ENCODE measurements around the gene CNOT1.
"Not testable (repeated sequence)": the region's sequence is repeated elsewhere in the genome, so short reads cannot be mapped to it uniquely, and the experiment has no call there.

The CNOT1 gene

DNA sequence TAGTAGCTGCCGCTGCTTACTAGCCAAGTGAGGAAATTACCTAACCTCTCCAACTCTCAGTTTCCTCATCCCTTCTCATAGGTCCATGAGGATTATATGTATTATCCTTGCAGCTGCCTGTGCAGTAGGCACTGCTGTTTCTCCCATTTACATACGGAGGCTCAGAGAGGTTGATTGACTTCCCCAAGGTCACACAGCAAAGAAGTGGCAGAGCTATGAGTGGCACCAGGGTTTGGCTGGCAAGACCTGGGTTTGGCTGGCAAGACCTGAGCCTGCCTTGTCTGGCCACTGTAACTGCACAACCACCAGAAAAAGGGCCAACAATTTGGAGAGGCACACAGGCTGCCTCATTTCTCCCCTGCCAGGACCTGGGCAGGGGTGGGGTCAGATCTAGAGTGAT is 132.2 kb downstream of the CNOT1 start:
- 91 to 92% methylated on average over 2 of the region's 2 CpGs for WGBS, 2 experiments
- peaks cover 23% of the 10 kb centered on the region for H3K27me3 ChIP-seq (ENCODE audit: control insufficient read depth, insufficient read depth, low read length, poor library complexity, severe bottlenecking)
- no peak overlapping the region for H3K4me3 ChIP-seq (ENCODE audit: insufficient read depth, low read depth, low read length)
- H3K27ac ChIP-seq (ENCODE audit: insufficient read depth, low read depth, low read length, poor library complexity, severe bottlenecking): no peak overlapping the region
- no peaks in the 10 kb centered on the region for H3K9me3 ChIP-seq (ENCODE audit: control insufficient read depth, low read length)
- no peaks in the 10 kb centered on the region for H3K36me3 ChIP-seq (ENCODE audit: control insufficient read depth, insufficient read depth, low read length)
- H3K4me1 ChIP-seq (ENCODE audit: control insufficient read depth, insufficient read depth, low read length): peaks cover 43% of the 10 kb centered on the region

DNA sequence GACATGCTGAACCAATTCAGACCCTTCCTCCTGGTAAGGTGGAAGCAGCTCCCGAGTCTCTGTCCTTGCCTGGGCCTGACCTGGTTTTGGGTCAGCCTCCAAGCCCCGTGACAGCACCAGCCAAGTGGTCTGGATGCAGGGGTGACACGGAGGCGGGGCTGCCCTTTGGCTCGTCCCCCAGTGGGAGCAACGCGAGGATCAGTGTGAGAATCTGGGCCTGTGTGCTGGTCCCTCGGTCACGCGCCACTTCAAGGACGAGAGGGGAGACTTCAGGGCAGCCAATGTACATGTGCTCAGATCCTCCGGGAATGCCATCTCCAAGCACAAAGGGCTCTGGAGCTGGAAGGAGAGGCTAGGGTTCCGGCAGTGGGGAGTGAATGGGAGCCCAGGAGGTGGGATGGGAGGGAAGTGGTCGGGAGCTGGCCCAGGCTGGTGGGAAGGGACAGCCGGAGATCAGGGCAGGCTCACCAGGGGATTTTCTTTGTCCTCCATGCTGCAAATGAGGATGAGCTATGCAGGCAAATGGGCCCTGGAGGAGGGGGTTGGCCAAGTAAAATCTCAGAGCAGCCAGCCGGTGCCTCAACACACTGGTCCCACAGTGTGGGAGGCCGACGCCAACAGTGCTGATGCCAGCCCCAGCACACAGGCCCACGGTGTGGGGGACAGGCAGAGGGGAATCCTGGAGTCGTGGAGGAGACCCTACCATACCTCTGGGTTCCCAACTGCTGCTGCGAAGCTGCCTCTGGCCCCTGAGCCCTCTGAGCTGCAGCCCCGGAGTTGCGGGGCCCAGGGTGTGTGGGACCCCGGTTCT is 133.9 kb downstream of the CNOT1 start:
- Histone ChIP-seq H3K27me3 (ENCODE audit: control insufficient read depth, insufficient read depth, low read length, poor library complexity, severe bottlenecking) (peaks cover 7% of the 10 kb centered on the region), H3K27ac (ENCODE audit: insufficient read depth, low read depth, low read length, poor library complexity, severe bottlenecking) (peak overlapping the region; percentile 92), H3K9me3 (ENCODE audit: control insufficient read depth, low read length) (no peaks in the 10 kb centered on the region), H3K4me1 (ENCODE audit: control insufficient read depth, insufficient read depth, low read length) (peaks cover 42% of the 10 kb centered on the region), H3K36me3 (ENCODE audit: control insufficient read depth, insufficient read depth, low read length) (no peaks in the 10 kb centered on the region), H3K4me3 (ENCODE audit: insufficient read depth, low read depth, low read length) (no peak overlapping the region)
- 48 to 51% methylated on average over 24 of the region's 24 CpGs for WGBS, 2 experiments

- Histone ChIP-seq H3K4me3 (ENCODE audit: insufficient read depth, low read depth, low read length) (no peak overlapping the region), H3K27me3 (ENCODE audit: control insufficient read depth, insufficient read depth, low read length, poor library complexity, severe bottlenecking) (peaks cover under 1% of the 10 kb centered on the region), H3K36me3 (ENCODE audit: control insufficient read depth, insufficient read depth, low read length) (no peaks in the 10 kb centered on the region), H3K9me3 (ENCODE audit: control insufficient read depth, low read length) (no peaks in the 10 kb centered on the region), H3K27ac (ENCODE audit: insufficient read depth, low read depth, low read length, poor library complexity, severe bottlenecking) (peak overlapping the region; percentile 92), H3K4me1 (ENCODE audit: control insufficient read depth, insufficient read depth, low read length) (peaks cover 42% of the 10 kb centered on the region)
- 3 to 5% methylated on average over 8 of the region's 8 CpGs for WGBS, 2 experiments
These were observed 134.6 kb downstream of the CNOT1 start for GRCh38 chr16:58494981-58495520.

GRCh38 chr16:58493756-58494431 is 135.7 kb downstream of the CNOT1 start:
- no peaks in the 10 kb centered on the region for H3K36me3 ChIP-seq (ENCODE audit: control insufficient read depth, insufficient read depth, low read length)
- H3K9me3 ChIP-seq (ENCODE audit: control insufficient read depth, low read length): no peaks in the 10 kb centered on the region
- H3K4me3 ChIP-seq (ENCODE audit: insufficient read depth, low read depth, low read length): no peak overlapping the region
- H3K27me3 ChIP-seq (ENCODE audit: control insufficient read depth, insufficient read depth, low read length, poor library complexity, severe bottlenecking): no peaks in the 10 kb centered on the region
- H3K27ac ChIP-seq (ENCODE audit: insufficient read depth, low read depth, low read length, poor library complexity, severe bottlenecking): peak overlapping the region; percentile 26
- H3K4me1 ChIP-seq (ENCODE audit: control insufficient read depth, insufficient read depth, low read length): peaks cover 42% of the 10 kb centered on the region
- 91 to 93% methylated on average over 20 of the region's 20 CpGs for WGBS, 2 experiments

DNA sequence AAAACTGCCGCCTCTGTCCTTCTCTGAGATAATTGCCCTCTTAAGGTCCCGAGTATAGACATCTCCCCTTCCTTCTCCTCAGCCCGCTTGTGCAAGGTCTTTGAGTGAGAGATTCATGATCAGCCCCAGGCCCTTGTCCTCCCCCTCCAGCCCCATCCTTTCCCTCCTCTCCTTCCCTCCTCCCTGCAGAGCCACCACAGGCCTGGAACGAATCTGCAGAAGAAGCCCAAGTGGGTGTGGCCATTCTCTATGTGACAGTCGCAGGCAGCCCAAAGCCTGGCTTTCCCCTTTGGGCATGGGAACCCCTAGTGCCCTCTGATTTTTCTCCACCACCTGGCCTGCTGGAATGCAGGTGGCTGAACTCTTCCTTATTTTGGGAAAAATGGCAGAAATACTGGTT is 136.9 kb downstream of the CNOT1 start:
- no peaks in the 10 kb centered on the region for H3K36me3 ChIP-seq (ENCODE audit: control insufficient read depth, insufficient read depth, low read length)
- no peak overlapping the region for H3K27ac ChIP-seq (ENCODE audit: insufficient read depth, low read depth, low read length, poor library complexity, severe bottlenecking)
- 44 to 48% methylated on average over 5 of the region's 5 CpGs for WGBS, 2 experiments
- H3K9me3 ChIP-seq (ENCODE audit: control insufficient read depth, low read length): no peaks in the 10 kb centered on the region
- H3K27me3 ChIP-seq (ENCODE audit: control insufficient read depth, insufficient read depth, low read length, poor library complexity, severe bottlenecking): no peaks in the 10 kb centered on the region
- peaks cover 42% of the 10 kb centered on the region for H3K4me1 ChIP-seq (ENCODE audit: control insufficient read depth, insufficient read depth, low read length)
- no peak overlapping the region for H3K4me3 ChIP-seq (ENCODE audit: insufficient read depth, low read depth, low read length)

DNA sequence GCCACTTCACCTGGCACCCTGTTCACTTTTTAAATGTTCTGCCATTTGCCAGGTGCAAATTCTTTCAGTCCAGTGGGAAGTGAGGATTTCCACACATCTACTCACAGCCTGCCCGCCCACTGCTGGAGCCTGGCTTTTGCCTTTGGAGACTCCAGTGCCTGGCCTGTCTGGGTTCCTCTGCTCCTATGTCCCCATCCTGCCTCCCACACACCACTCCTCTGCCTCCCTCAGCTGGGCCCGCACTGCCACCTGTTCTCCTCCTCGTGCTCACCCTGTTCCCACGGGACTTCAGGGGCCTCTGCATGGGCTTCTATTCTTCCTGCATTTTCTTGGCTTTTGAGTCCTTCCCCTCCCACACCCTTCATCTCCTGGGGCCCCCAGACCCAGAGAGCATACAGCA is 137.6 kb downstream of the CNOT1 start:
- 78 to 86% methylated on average over 4 of the region's 4 CpGs for WGBS, 2 experiments
- Histone ChIP-seq H3K9me3 (ENCODE audit: control insufficient read depth, low read length) (no peaks in the 10 kb centered on the region), H3K27ac (ENCODE audit: insufficient read depth, low read depth, low read length, poor library complexity, severe bottlenecking) (no peak overlapping the region)

GRCh38 chr16:58490539-58490938 is 139.1 kb downstream of the CNOT1 start:
- not testable (repeated sequence) for H3K36me3 ChIP-seq (ENCODE audit: control insufficient read depth, insufficient read depth, low read length); H3K4me3 ChIP-seq (ENCODE audit: insufficient read depth, low read depth, low read length); H3K9me3 ChIP-seq (ENCODE audit: control insufficient read depth, low read length); H3K27ac ChIP-seq (ENCODE audit: insufficient read depth, low read depth, low read length, poor library complexity, severe bottlenecking); H3K27me3 ChIP-seq (ENCODE audit: control insufficient read depth, insufficient read depth, low read length, poor library complexity, severe bottlenecking)
- 89% methylated on average over 8 of the region's 8 CpGs for WGBS, 2 experiments
- peaks cover 28% of the 10 kb centered on the region for H3K4me1 ChIP-seq (ENCODE audit: control insufficient read depth, insufficient read depth, low read length)

More for the DNA sequence above, 137.6 kb downstream of the CNOT1 start:
- Histone ChIP-seq H3K27me3 (ENCODE audit: control insufficient read depth, insufficient read depth, low read length, poor library complexity, severe bottlenecking) (no peaks in the 10 kb centered on the region), H3K36me3 (ENCODE audit: control insufficient read depth, insufficient read depth, low read length) (no peaks in the 10 kb centered on the region), H3K4me3 (ENCODE audit: insufficient read depth, low read depth, low read length) (no peak overlapping the region), H3K4me1 (ENCODE audit: control insufficient read depth, insufficient read depth, low read length) (peaks cover 42% of the 10 kb centered on the region)

DNA sequence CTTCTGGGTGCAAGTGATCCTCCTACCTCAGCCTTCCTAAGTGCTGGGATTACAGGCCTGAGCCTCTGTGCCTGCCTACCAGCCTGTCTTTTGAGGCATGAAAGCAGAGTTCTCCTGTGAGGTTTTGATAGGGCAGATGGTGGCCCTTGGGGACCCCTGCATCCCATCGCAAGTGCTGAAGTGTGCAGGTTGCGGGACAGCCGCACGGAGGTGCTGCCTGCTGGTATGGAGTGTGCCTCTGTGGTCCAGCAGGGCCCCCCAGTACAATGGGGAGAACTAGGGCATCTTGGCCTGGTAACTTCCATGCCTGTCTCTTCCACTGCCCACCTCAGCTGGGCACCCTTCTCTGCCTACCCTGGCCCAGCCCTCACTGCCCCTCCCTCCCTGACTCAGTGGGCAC is 139.6 kb downstream of the CNOT1 start:
- 92 to 97% methylated on average over 4 of the region's 4 CpGs for WGBS, 2 experiments
- Histone ChIP-seq H3K9me3 (ENCODE audit: control insufficient read depth, low read length) (no peaks in the 10 kb centered on the region), H3K4me1 (ENCODE audit: control insufficient read depth, insufficient read depth, low read length) (peaks cover 28% of the 10 kb centered on the region), H3K27ac (ENCODE audit: insufficient read depth, low read depth, low read length, poor library complexity, severe bottlenecking) (no peak overlapping the region), H3K27me3 (ENCODE audit: control insufficient read depth, insufficient read depth, low read length, poor library complexity, severe bottlenecking) (no peaks in the 10 kb centered on the region), H3K4me3 (ENCODE audit: insufficient read depth, low read depth, low read length) (no peak overlapping the region), H3K36me3 (ENCODE audit: control insufficient read depth, insufficient read depth, low read length) (no peaks in the 10 kb centered on the region)

GRCh38 chr16:58488531-58488930 is 141.1 kb downstream of the CNOT1 start:
- Histone ChIP-seq H3K27me3 (ENCODE audit: control insufficient read depth, insufficient read depth, low read length, poor library complexity, severe bottlenecking) (no peaks in the 10 kb centered on the region), H3K4me1 (ENCODE audit: control insufficient read depth, insufficient read depth, low read length) (peaks cover 13% of the 10 kb centered on the region), H3K9me3 (ENCODE audit: control insufficient read depth, low read length) (no peaks in the 10 kb centered on the region), H3K4me3 (ENCODE audit: insufficient read depth, low read depth, low read length) (no peak overlapping the region), H3K36me3 (ENCODE audit: control insufficient read depth, insufficient read depth, low read length) (no peaks in the 10 kb centered on the region), H3K27ac (ENCODE audit: insufficient read depth, low read depth, low read length, poor library complexity, severe bottlenecking) (no peak overlapping the region)
- WGBS, 2 experiments: 90 to 93% methylated on average over 3 of the region's 3 CpGs

DNA sequence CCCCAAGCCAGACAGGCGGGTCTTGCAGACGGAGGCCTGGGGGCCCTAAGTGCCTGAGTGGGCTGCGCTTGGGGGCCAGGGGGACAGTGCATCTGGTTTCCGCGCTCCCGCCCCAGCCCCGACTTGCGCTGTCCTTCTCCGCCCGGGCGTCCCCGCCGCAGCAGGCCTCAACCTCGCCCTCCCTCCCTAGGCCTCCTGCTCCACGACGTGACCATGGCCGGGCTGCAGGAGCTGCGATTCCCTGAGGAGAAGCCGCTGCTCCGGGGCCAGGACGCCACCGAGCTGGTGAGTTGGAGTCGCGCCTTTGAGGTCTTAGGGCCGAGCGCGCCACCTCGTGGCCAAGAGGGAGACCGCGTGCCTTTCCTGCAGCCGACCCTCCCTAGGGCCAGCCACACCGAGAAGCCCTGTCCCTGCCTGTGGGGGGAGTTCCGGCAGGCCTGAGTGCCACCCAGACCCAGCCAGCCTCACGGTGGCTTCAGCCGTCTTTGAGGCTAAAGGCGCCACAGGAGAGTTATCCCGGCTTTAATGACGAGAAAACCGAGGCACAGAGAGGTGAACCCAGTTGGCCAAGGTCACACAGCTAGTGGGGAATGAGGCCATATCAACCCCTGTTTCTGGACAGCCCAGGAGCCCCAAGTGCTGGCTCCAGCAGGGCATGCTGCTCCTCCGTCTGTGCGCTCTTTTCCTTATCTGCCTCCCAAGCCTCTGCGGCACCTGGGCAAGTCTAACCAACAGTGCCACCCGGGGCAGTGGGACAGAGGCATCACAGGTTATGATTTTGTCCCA is 141.9 kb downstream of the CNOT1 start:
- peaks cover 8% of the 10 kb centered on the region for H3K4me1 ChIP-seq (ENCODE audit: control insufficient read depth, insufficient read depth, low read length)
- no peak overlapping the region for H3K4me3 ChIP-seq (ENCODE audit: insufficient read depth, low read depth, low read length)
- no peaks in the 10 kb centered on the region for H3K36me3 ChIP-seq (ENCODE audit: control insufficient read depth, insufficient read depth, low read length)
- no peaks in the 10 kb centered on the region for H3K27me3 ChIP-seq (ENCODE audit: control insufficient read depth, insufficient read depth, low read length, poor library complexity, severe bottlenecking)
- WGBS, 2 experiments: 23% methylated on average over 43 of the region's 43 CpGs
- no peak overlapping the region for H3K27ac ChIP-seq (ENCODE audit: insufficient read depth, low read depth, low read length, poor library complexity, severe bottlenecking)
- no peaks in the 10 kb centered on the region for H3K9me3 ChIP-seq (ENCODE audit: control insufficient read depth, low read length)

All from ectodermal cell (in vitro differentiated cells).